HL-60 (cell line): ENCODE results near the gene KCNJ4.
"Not testable (repeated sequence)": the region's sequence is repeated elsewhere in the genome, so short reads cannot be mapped to it uniquely, and the experiment has no call there.

Source experiments
- DNase-seq, 2 experiments: peaks; one replicate each; pipeline ENCODE4 v3.0.0-alpha.2; 2010 to 2020; ENCODE audit warnings: low read depth in 1 of 2, low spot score in 1 of 2
- H3K27ac ChIP-seq: fragments of 250-450 bp; sonication (Bioruptor Pico); replicated peaks from 2 replicates; pipeline ENCODE4 v1.5.1; 2020; ENCODE audit warnings: mild to moderate bottlenecking, moderate library complexity
- H3K27me3 ChIP-seq: fragments of 250-450 bp; sonication (Bioruptor Pico); 2 replicates; pipeline ENCODE4 v1.5.1; 2021; ENCODE audit warnings: mild to moderate bottlenecking, moderate library complexity; ENCODE audit not compliant: insufficient read depth, poor library complexity, severe bottlenecking
- H3K4me3 ChIP-seq: replicated peaks from 2 replicates; pipeline ENCODE4 v1.5.1; 2011; ENCODE audit warnings: mild to moderate bottlenecking, control low read depth, low read length; ENCODE audit not compliant: insufficient read depth
- GABPA ChIP-seq: IDR thresholded peaks from 2 replicates; pipeline ENCODE4 v1.6.1; 2012; ENCODE audit warnings: low read depth
- POLR2AphosphoS5 ChIP-seq: IDR thresholded peaks from 2 replicates; pipeline ENCODE4 v1.6.1; 2012; ENCODE audit warnings: low read depth
- SPI1 ChIP-seq: IDR thresholded peaks from 2 replicates; pipeline ENCODE4 v1.6.1; 2012; ENCODE audit warnings: low read depth, mild to moderate bottlenecking, borderline replicate concordance
- TF ChIP-seq, protein P1 (sequence below): IDR thresholded peaks from one replicate; pipeline ENCODE4 v1.5.1; 2011; ENCODE audit warnings: low read length, control low read depth, inconsistent platforms; ENCODE audit not compliant: insufficient read depth
- TF ChIP-seq, protein P2 (sequence below): IDR thresholded peaks from 2 replicates; pipeline ENCODE4 v1.6.1; 2012; ENCODE audit warnings: low read depth; ENCODE audit not compliant: insufficient replicate concordance

KCNJ4 gene

DNA sequence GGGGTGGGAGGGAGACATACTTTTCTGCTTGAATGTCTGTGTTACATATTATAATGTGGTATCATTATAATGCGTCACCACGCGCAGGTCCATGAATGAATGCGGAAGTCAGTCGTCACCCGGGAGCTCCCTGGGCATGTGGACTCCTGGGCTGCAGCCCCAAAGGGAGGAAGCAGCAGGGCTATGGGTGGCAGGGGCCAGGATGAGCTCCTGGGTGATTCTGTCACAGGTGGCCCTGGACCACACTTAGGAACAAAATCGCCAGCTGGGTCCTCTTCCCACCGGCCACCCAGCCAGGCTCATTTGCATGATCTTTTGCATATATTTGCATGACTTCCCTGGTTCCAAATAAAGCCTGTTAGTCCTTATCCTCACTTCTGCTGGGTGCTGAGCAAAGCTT, 51.2 kb downstream of the KCNJ4 start:
- no peaks in the 10 kb centered on the region for H3K27me3 ChIP-seq
- no peak overlapping the region for H3K4me3 ChIP-seq
- TF ChIP-seq SPI1: peak; percentile 82
- TF ChIP-seq, protein P1, sequence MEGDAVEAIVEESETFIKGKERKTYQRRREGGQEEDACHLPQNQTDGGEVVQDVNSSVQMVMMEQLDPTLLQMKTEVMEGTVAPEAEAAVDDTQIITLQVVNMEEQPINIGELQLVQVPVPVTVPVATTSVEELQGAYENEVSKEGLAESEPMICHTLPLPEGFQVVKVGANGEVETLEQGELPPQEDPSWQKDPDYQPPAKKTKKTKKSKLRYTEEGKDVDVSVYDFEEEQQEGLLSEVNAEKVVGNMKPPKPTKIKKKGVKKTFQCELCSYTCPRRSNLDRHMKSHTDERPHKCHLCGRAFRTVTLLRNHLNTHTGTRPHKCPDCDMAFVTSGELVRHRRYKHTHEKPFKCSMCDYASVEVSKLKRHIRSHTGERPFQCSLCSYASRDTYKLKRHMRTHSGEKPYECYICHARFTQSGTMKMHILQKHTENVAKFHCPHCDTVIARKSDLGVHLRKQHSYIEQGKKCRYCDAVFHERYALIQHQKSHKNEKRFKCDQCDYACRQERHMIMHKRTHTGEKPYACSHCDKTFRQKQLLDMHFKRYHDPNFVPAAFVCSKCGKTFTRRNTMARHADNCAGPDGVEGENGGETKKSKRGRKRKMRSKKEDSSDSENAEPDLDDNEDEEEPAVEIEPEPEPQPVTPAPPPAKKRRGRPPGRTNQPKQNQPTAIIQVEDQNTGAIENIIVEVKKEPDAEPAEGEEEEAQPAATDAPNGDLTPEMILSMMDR: no peak
- peak; percentile 44; the same call in 1 of the 2 replicates for TF ChIP-seq POLR2AphosphoS5
- TF ChIP-seq, protein P2, sequence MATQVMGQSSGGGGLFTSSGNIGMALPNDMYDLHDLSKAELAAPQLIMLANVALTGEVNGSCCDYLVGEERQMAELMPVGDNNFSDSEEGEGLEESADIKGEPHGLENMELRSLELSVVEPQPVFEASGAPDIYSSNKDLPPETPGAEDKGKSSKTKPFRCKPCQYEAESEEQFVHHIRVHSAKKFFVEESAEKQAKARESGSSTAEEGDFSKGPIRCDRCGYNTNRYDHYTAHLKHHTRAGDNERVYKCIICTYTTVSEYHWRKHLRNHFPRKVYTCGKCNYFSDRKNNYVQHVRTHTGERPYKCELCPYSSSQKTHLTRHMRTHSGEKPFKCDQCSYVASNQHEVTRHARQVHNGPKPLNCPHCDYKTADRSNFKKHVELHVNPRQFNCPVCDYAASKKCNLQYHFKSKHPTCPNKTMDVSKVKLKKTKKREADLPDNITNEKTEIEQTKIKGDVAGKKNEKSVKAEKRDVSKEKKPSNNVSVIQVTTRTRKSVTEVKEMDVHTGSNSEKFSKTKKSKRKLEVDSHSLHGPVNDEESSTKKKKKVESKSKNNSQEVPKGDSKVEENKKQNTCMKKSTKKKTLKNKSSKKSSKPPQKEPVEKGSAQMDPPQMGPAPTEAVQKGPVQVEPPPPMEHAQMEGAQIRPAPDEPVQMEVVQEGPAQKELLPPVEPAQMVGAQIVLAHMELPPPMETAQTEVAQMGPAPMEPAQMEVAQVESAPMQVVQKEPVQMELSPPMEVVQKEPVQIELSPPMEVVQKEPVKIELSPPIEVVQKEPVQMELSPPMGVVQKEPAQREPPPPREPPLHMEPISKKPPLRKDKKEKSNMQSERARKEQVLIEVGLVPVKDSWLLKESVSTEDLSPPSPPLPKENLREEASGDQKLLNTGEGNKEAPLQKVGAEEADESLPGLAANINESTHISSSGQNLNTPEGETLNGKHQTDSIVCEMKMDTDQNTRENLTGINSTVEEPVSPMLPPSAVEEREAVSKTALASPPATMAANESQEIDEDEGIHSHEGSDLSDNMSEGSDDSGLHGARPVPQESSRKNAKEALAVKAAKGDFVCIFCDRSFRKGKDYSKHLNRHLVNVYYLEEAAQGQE: no peak
- no peak for TF ChIP-seq GABPA
- peak in 1 of 2 experiments; percentile 65 for DNase-seq
- H3K27ac ChIP-seq: no peak overlapping the region

GRCh38 chr22:38402204-38402603, 52.8 kb downstream of the KCNJ4 start:
- DNase-seq: no peak
- no peak overlapping the region for H3K27ac ChIP-seq
- H3K27me3 ChIP-seq: no peaks in the 10 kb centered on the region
- TF ChIP-seq GABPA: no peak
- TF ChIP-seq, protein P1: no peak
- H3K4me3 ChIP-seq: no peak overlapping the region

DNA sequence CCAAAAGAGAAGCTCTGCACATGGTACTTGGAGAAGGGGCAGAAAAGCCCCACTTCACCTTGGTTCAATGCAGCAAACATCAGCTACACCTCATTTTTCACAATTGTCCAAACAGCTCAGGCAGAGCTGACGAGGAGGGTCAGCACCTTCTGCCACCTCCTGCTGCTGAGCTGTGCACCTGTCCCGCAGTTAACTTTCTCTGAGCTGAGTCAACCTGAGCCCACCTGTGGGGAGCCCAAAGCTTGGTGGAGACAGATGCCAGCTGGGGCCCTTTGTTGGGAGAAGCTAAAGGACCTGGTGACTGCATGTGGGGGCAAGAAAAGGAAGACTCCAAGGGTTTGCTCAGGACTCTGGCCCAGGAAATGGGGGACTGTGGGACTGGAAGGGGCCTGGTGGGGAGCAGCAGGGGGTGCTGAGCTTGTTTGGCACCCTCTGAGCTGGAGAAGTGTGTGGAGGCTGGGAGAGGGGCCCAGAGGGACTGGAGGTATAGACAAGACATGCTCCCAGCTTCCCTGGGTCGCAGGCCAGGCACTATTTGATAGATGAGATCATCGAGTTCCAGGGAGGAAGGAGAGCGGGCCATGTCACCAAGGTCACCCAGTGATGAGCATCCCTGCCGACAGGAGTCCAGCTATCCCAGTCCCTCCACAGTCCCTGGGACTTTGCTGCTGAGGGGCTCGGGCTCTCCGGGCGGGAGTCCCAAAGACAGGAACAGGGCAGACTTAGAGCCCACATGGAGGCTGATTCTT, 53.5 kb downstream of the KCNJ4 start:
- H3K27me3 ChIP-seq: no peaks in the 10 kb centered on the region
- TF ChIP-seq, protein P1: no peak
- no peak for TF ChIP-seq SPI1
- TF ChIP-seq GABPA: no peak
- no peak for TF ChIP-seq POLR2AphosphoS5
- TF ChIP-seq, protein P2: no peak
- DNase-seq: no peak
- H3K4me3 ChIP-seq: no peak overlapping the region
- H3K27ac ChIP-seq: no peak overlapping the region; the same call in 1 of the 2 replicates

DNA sequence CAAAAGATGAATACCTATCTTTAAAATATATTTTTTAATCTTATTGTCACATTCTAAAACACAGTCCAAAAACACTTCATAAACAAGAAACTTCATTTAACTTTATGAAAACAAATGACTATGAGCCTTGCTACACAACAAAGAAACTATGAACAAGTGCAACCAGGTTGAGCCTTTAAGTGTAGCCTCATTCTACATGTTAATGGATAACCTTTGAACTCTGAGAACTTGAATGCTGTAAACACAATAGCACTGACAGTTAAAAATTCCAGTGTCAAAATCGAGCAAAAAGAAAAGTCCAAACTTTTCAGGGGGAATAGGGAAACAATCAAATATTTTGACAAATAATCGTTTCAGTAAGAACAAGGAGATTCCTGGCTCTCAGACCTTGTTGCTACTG, 54.7 kb downstream of the KCNJ4 start:
- H3K27ac ChIP-seq: 0 out of 2 replicates have a peak overlapping the region, but pooled peaks have one; percentile 4
- H3K4me3 ChIP-seq, H3K27me3 ChIP-seq, DNase-seq: not testable (repeated sequence)
